Right atrium auricular region (tissue), 2 donors: ENCODE results near the gene MED25. TPM values are rescaled to one million over a fixed set of nuclear protein-coding genes. Genes with fewer than 3 reads are reported as not detected.

Experiments used
- DNase-seq: peaks from one replicate; pipeline ENCODE4 v3.0.0-alpha.2; 2019; ENCODE audit warnings: low spot score
- H3K27ac ChIP-seq, 2 donors: fragments of 200-600 bp; sonication (generic); 1 replicate in 1 of 2; 2 replicates in 1 of 2; pipeline ENCODE4 v1.5.1; 2016 to 2019
- H3K27me3 ChIP-seq, 2 donors: fragments of 200-600 bp; sonication (generic); one replicate each; pipeline versions ENCODE4 v1.5.1 to v1.6.0; 2017 to 2019
- H3K36me3 ChIP-seq: fragments of 200-600 bp; sonication (generic); one replicate; pipeline ENCODE4 v1.5.1; 2016
- H3K4me1 ChIP-seq, 2 donors: fragments of 200-600 bp; sonication (generic); one replicate each; pipeline versions ENCODE4 v1.5.1 to v1.6.0; 2017 to 2019
- H3K4me3 ChIP-seq, 2 donors: fragments of 200-600 bp; sonication (generic); 1 replicate in 1 of 2; 2 replicates in 1 of 2; pipeline ENCODE4 v1.5.1; 2017 to 2019; ENCODE audit warnings: mild to moderate bottlenecking in 1 of 2, moderate library complexity in 1 of 2
- H3K9me3 ChIP-seq, 2 donors: fragments of 200-600 bp; sonication (generic); one replicate each; pipeline ENCODE4 v1.5.1; 2019
- CTCF ChIP-seq, 2 donors: fragments of 200-600 bp; sonication (generic); IDR thresholded peaks; one replicate each; pipeline ENCODE4 v1.5.1; 2019; ENCODE audit warnings: antibody characterized with exemption in 2 of 2
- total RNA-seq, 2 donors: library from RNA; depleted of rRNA; stranded (reverse); fragments of >200 nt; gene quantifications; one replicate each; pipeline ENCODE4 v1.1.0, GENCODE V29; 2016

The MED25 gene
- total RNA-seq, 2 donors from 2014 or later = 31.1 to 54.0 TPM

GRCh38 chr19:49869009-49869483 is 51.0 kb downstream of the MED25 start:
- no peak for DNase-seq
- TF ChIP-seq CTCF (IDR thresholded peaks at IDR 0.05) = no peak
- Histone ChIP-seq H3K9me3 (no peaks in the 10 kb centered on the region), H3K4me3 (peak overlapping the region; percentile 18 to 51), H3K27me3 (no peaks in the 10 kb centered on the region), H3K27ac (peak overlapping the region; percentile 90 to 96), H3K4me1 (peaks cover 0 to 53% of the 10 kb centered on the region in 2 donors), H3K36me3 (peaks cover 16% of the 10 kb centered on the region)

GRCh38 chr19:49869484-49870308 is 51.6 kb downstream of the MED25 start:
- H3K9me3 ChIP-seq = no peaks in the 10 kb centered on the region
- peak overlapping the region; percentile 40 to 59 for H3K4me3 ChIP-seq
- H3K27ac ChIP-seq = peak overlapping the region; percentile 90 to 96
- H3K36me3 ChIP-seq = peaks cover 10% of the 10 kb centered on the region
- H3K27me3 ChIP-seq = no peaks in the 10 kb centered on the region
- TF ChIP-seq CTCF (IDR thresholded peaks at IDR 0.05) = no peak
- DNase-seq = peak; percentile 99
- H3K4me1 ChIP-seq = peaks cover 0 to 54% of the 10 kb centered on the region in 2 donors

- no peaks in the 10 kb centered on the region for H3K9me3 ChIP-seq
- no peaks in the 10 kb centered on the region for H3K27me3 ChIP-seq
- H3K36me3 ChIP-seq = peaks cover 8% of the 10 kb centered on the region
- no peak for DNase-seq
- H3K27ac ChIP-seq = peak overlapping the region; percentile 86 to 96
- TF ChIP-seq CTCF (IDR thresholded peaks at IDR 0.05) = no peak
- H3K4me1 ChIP-seq = peaks cover 0 to 54% of the 10 kb centered on the region in 2 donors
- peak overlapping the region; percentile 40 to 59 for H3K4me3 ChIP-seq
These were observed 52.3 kb downstream of the MED25 start for GRCh38 chr19:49870309-49870901.

GRCh38 chr19:49871349-49871985 is 53.4 kb downstream of the MED25 start:
- no peaks in the 10 kb centered on the region for H3K27me3 ChIP-seq
- no peaks in the 10 kb centered on the region for H3K9me3 ChIP-seq
- TF ChIP-seq CTCF (IDR thresholded peaks at IDR 0.05) = no peak
- H3K27ac ChIP-seq = no peak overlapping the region
- H3K4me3 ChIP-seq = no peak overlapping the region
- DNase-seq = no peak
- peaks cover 8% of the 10 kb centered on the region for H3K36me3 ChIP-seq
- peaks cover 0 to 48% of the 10 kb centered on the region in 2 donors for H3K4me1 ChIP-seq

GRCh38 chr19:49872245-49873128 is 54.4 kb downstream of the MED25 start:
- Histone ChIP-seq H3K27me3 (no peaks in the 10 kb centered on the region), H3K36me3 (peaks cover 8% of the 10 kb centered on the region), H3K9me3 (no peaks in the 10 kb centered on the region), H3K4me3 (no peak overlapping the region), H3K4me1 (peaks cover 0 to 43% of the 10 kb centered on the region in 2 donors), H3K27ac (no peak overlapping the region)
- DNase-seq = no peak
- no peak for TF ChIP-seq CTCF (IDR thresholded peaks at IDR 0.05)
